Omental fat pad (tissue), 4 donors: Measurements from ENCODE around the gene MTO1. TPM values are rescaled to one million over a fixed set of nuclear protein-coding genes. Genes with fewer than 3 reads are reported as not detected.
"Not testable (repeated sequence)": the region's sequence is repeated elsewhere in the genome, so short reads cannot be mapped to it uniquely, and the experiment has no call there.

Experiments used
- ATAC-seq: fragments of 150-250 bp; one replicate; pipeline ENCODE4 v1.9.1; 2016; ENCODE audit warnings: mild to moderate bottlenecking, moderate library complexity; ENCODE audit not compliant: low FRiP score
- DNase-seq: peaks from one replicate; pipeline ENCODE4 v3.0.0-alpha.2; 2019; ENCODE audit warnings: low spot score
- CTCF ChIP-seq, 3 donors: fragments of 450-650 bp; IDR thresholded peaks; one replicate each; pipeline ENCODE4 v1.5.1; 2016 to 2017; ENCODE audit warnings: antibody characterized with exemption in 3 of 3, mild to moderate bottlenecking in 3 of 3, moderate library complexity in 2 of 3
- total RNA-seq, 4 donors: library from RNA; depleted of rRNA; stranded (reverse); fragments of >200 nt; gene quantifications; one replicate each; pipeline ENCODE4 v1.1.0, GENCODE V29; 2016

MTO1 gene
- total RNA-seq, 4 donors from 2014 or later = 17.7 to 24.7 (median 20.7) TPM

- no peak for TF ChIP-seq CTCF (IDR thresholded peaks at IDR 0.05)
- no peak for ATAC-seq
- no peak for DNase-seq
Measured at GRCh38 chr6:73514746-73515110, 53.2 kb downstream of the MTO1 start.

DNA sequence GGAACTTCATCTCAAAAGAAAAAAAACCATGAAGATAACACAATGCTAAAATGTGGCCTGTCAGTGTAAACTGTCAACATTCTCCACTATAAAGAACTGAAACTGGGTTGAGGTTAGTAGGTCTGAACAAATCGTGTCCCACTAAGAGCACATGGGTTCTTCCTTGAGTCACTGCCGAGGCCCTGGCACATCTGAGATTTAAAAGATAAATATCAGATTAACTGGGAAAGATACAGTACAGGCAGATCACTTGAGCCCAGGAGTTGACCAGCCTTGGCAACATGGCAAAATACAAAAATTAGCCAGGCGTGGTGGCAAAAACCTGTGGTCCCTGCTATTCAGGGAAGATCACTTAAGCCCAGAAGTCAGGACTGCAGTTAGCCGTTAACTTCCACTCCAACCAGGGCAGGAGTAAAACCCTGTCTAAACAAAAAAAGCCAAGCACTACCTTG lies 53.7 kb downstream of the MTO1 start:
- no peak for DNase-seq
- ATAC-seq = no peak
- no peak for TF ChIP-seq CTCF (IDR thresholded peaks at IDR 0.05)

- TF ChIP-seq CTCF (IDR thresholded peaks at IDR 0.05) = no peak
- ATAC-seq (no peak), DNase-seq (no peak)
Measured at GRCh38 chr6:73516514-73517489, 55.3 kb downstream of the MTO1 start.

GRCh38 chr6:73518100-73518981 lies 56.8 kb downstream of the MTO1 start:
- not testable (repeated sequence) for ATAC-seq, DNase-seq

- DNase-seq = not testable (repeated sequence)
Measured at GRCh38 chr6:73518982-73519881, 57.7 kb downstream of the MTO1 start.

GRCh38 chr6:73519926-73520687 lies 58.6 kb downstream of the MTO1 start:
- peak; percentile 47 for DNase-seq
- TF ChIP-seq CTCF (IDR thresholded peaks at IDR 0.05) = no peak
- ATAC-seq = peak; percentile 13

More at GRCh38 chr6:73518982-73519881, 57.7 kb downstream of the MTO1 start:
- not testable (repeated sequence) for ATAC-seq
